Neural progenitor cell (in vitro differentiated cells): Measurements from ENCODE around the gene MTG2. TPM values are rescaled to one million over a fixed set of nuclear protein-coding genes. Genes with fewer than 3 reads are reported as not detected.

ENCODE experiments used
- DNase-seq: peaks from one replicate; pipeline ENCODE4 v3.0.0-alpha.2; 2016; ENCODE audit warnings: low spot score
- H2AFZ ChIP-seq: fragments of 200-600 bp; sonication (generic); replicated peaks from 2 replicates; pipeline ENCODE4 v1.6.1; 2016; ENCODE audit warnings: antibody characterized with exemption
- H3F3A ChIP-seq: fragments of 200-600 bp; sonication (generic); 2 replicates; pipeline ENCODE4 v1.6.1; 2016; ENCODE audit warnings: antibody characterized with exemption, low read depth
- H3K27ac ChIP-seq: fragments of 200-600 bp; sonication (generic); 2 replicates; pipeline ENCODE4 v1.5.1; 2016; ENCODE audit warnings: mild to moderate bottlenecking
- H3K27me3 ChIP-seq: fragments of 200-600 bp; sonication (generic); 2 replicates; pipeline ENCODE4 v1.6.1; 2016; ENCODE audit warnings: mild to moderate bottlenecking, moderate library complexity
- H3K36me3 ChIP-seq: fragments of 200-600 bp; sonication (generic); 2 replicates; pipeline ENCODE4 v1.5.1; 2016
- H3K4me1 ChIP-seq: fragments of 200-600 bp; sonication (generic); 2 replicates; pipeline ENCODE4 v1.6.1; 2016; ENCODE audit warnings: mixed run types
- H3K4me2 ChIP-seq: fragments of 200-600 bp; sonication (generic); 2 replicates; pipeline ENCODE4 v1.6.1; 2016
- H3K4me3 ChIP-seq: fragments of 200-600 bp; sonication (generic); 2 replicates; pipeline ENCODE4 v1.5.1; 2016
- H3K79me2 ChIP-seq: fragments of 200-600 bp; sonication (generic); 2 replicates; pipeline ENCODE4 v1.6.1; 2016; ENCODE audit warnings: low read depth
- H3K9ac ChIP-seq: fragments of 200-600 bp; sonication (generic); 2 replicates; pipeline ENCODE4 v1.6.1; 2016
- H3K9me3 ChIP-seq: fragments of 200-600 bp; sonication (generic); 2 replicates; pipeline ENCODE4 v1.5.1; 2016; ENCODE audit warnings: low read depth
- H4K20me1 ChIP-seq: fragments of 200-600 bp; sonication (generic); 2 replicates; pipeline ENCODE4 v1.6.1; 2016; ENCODE audit warnings: low read depth
- H3K27ac Mint-ChIP-seq: 3 replicates; pipeline ENCODE4 v1.8.0; 2021; ENCODE audit warnings: mixed read lengths
- H3K27me3 Mint-ChIP-seq: 2 replicates; pipeline ENCODE4 v1.8.0; 2022; ENCODE audit warnings: low read depth, mild to moderate bottlenecking, inconsistent platforms, moderate library complexity, mixed read lengths; ENCODE audit not compliant: insufficient read depth
- H3K36me3 Mint-ChIP-seq: 3 replicates; pipeline ENCODE4 v1.8.0; 2021; ENCODE audit warnings: mixed read lengths
- H3K4me1 Mint-ChIP-seq: 3 replicates; pipeline ENCODE4 v1.8.0; 2021; ENCODE audit warnings: mixed read lengths
- H3K4me3 Mint-ChIP-seq: 3 replicates; pipeline ENCODE4 v1.8.0; 2021; ENCODE audit warnings: mild to moderate bottlenecking, moderate library complexity, mixed read lengths
- H3K9me3 Mint-ChIP-seq: 3 replicates; pipeline ENCODE4 v1.8.0; 2020; ENCODE audit warnings: mixed read lengths
- EZH2 ChIP-seq: fragments of 200-600 bp; sonication (generic); IDR thresholded peaks from 2 replicates; pipeline ENCODE4 v1.6.1; 2017; ENCODE audit warnings: antibody characterized with exemption, mild to moderate bottlenecking, moderate library complexity
- EZH2phosphoT487 ChIP-seq: fragments of 200-600 bp; sonication (generic); IDR thresholded peaks from 2 replicates; pipeline ENCODE4 v1.6.1; 2017; ENCODE audit warnings: antibody characterized with exemption
- total RNA-seq: library from RNA; depleted of rRNA; stranded (reverse); fragments of >200 nt; gene quantifications from 2 replicates; pipeline ENCODE4 v1.2.3, GENCODE V29; 2015; ENCODE audit warnings: low replicate concordance
- TF ChIP-seq, protein P1 (sequence below): fragments of 200-600 bp; sonication (generic); IDR thresholded peaks from 2 replicates; pipeline ENCODE4 v1.5.1; 2017; ENCODE audit warnings: antibody characterized with exemption, mild to moderate bottlenecking

The MTG2 gene
- total RNA-seq, 1 donor from 2014 or later = 16.2 TPM

DNA sequence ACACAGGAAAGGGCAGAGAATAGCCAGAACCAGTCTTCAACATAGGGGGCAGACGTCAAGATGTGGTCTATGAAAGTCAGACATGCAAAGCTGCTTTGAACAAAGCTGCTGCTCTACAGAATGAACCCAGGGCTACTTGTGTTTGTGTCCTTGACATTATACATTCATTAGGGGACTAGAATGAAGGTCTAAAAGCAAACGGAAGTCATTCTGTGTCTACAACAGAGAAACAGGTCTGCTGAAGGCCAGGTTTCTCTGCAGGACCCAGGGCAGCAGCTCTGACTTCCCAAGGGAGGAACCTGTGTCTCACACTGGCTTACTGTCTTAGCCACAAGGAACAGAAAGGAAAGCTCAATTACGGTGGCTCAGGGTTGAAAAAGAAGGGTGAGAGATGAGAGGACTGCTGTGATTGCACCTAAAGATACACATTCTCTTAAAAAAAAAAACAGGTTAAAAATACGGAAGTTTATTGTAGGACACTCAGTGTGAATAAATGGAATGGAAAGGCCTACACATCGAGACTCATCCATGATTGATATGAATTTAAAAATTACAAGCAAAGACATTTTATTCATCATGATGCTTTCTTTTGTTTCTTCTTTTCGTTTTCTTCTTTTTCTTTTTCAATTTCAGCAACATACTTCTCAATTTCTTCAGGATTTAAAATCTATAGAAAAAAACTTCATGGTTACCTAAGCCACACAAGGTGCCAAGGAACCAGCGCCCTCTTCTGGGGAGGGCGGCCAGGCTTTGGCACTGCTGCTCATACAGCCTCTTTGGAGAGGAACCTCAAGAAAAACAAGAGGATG lies 46.3 kb upstream of the MTG2 start:
- H3K27ac Mint-ChIP-seq = peak overlapping the region; percentile 70
- H4K20me1 ChIP-seq = peaks cover 94% of the 10 kb centered on the region

DNA sequence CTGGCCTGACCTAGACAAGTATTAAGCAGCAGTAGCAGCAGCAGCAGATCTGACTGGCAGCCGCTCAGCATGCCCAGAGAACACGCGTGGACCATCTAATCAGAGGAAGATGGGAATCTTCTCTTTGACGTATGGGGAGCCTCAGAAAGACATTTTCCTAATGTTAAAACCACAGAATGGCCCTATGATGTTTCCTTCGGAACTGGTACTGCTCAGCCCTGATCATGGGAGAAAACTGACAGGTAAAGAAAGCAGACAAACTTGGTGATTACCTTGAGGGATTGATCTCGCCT lies 45.8 kb upstream of the MTG2 start:
- H4K20me1 ChIP-seq = peaks cover 94% of the 10 kb centered on the region

More for the DNA sequence above, 46.3 kb upstream of the MTG2 start:
- H3K27ac ChIP-seq = no peak overlapping the region
- no peaks in the 10 kb centered on the region for H3K27me3 ChIP-seq
- H3K36me3 ChIP-seq = peaks cover 8% of the 10 kb centered on the region
- peak; percentile 82 for DNase-seq
- Mint-ChIP-seq H3K4me3 (peak overlapping the region; percentile 1), H3K4me1 (peaks cover 11% of the 10 kb centered on the region), H3K9me3 (no peaks in the 10 kb centered on the region), H3K36me3 (peaks cover 35% of the 10 kb centered on the region), H3K27me3 (peaks cover 3% of the 10 kb centered on the region)
- H3F3A ChIP-seq = peaks cover 62% of the 10 kb centered on the region
- TF ChIP-seq, protein P1, sequence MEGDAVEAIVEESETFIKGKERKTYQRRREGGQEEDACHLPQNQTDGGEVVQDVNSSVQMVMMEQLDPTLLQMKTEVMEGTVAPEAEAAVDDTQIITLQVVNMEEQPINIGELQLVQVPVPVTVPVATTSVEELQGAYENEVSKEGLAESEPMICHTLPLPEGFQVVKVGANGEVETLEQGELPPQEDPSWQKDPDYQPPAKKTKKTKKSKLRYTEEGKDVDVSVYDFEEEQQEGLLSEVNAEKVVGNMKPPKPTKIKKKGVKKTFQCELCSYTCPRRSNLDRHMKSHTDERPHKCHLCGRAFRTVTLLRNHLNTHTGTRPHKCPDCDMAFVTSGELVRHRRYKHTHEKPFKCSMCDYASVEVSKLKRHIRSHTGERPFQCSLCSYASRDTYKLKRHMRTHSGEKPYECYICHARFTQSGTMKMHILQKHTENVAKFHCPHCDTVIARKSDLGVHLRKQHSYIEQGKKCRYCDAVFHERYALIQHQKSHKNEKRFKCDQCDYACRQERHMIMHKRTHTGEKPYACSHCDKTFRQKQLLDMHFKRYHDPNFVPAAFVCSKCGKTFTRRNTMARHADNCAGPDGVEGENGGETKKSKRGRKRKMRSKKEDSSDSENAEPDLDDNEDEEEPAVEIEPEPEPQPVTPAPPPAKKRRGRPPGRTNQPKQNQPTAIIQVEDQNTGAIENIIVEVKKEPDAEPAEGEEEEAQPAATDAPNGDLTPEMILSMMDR = peak; percentile 92
- TF ChIP-seq EZH2 = no peak
- no peak for TF ChIP-seq EZH2phosphoT487
- H3K9ac ChIP-seq = no peak overlapping the region
- H3K9me3 ChIP-seq = no peaks in the 10 kb centered on the region
- no peak overlapping the region for H2AFZ ChIP-seq
- H3K79me2 ChIP-seq = peaks cover 32% of the 10 kb centered on the region
- H3K4me2 ChIP-seq = no peak overlapping the region
- peaks cover 2% of the 10 kb centered on the region for H3K4me1 ChIP-seq
- no peak overlapping the region for H3K4me3 ChIP-seq

DNA sequence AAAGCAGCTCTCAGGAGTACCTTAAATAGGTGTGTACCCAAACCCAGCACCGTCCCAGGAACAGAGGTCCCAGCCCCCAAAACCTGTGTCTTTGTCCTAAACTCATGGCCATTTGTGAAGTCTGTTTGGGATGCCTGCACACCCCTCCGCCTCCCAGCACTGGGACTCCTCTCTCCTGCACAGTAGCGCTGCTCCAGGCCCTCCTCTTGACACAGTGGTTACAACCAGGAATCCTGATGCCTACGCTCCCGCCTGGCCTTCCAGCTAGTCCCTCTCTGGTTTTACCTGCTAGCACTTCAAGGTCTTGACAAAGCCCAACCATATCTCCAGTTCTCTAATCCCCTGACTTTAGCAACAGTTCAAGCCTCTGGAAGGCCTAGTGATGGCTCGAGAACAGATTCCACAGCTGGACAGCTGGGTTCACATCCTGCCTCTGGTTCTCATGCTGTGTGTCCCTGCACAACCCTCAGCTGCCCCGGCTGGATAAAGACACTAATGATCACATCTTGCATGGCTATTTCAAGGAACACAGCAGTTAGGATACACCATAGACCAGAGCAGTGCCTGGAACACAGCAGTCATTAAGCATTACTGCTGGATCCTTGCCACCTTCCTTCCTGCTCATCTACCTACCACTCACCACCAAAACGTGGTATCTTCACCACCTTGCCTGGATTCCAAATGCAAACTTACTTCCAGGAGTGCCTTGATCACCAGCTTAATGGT lies 45.2 kb upstream of the MTG2 start:
- H3K27ac ChIP-seq = no peak overlapping the region
- H3F3A ChIP-seq = peaks cover 58% of the 10 kb centered on the region
- DNase-seq = no peak
- peaks cover 29% of the 10 kb centered on the region for H3K36me3 Mint-ChIP-seq
- no peak overlapping the region for H3K27ac Mint-ChIP-seq
- no peak overlapping the region for H3K4me2 ChIP-seq
- TF ChIP-seq, protein P1 = no peak
- TF ChIP-seq EZH2phosphoT487 = no peak
- no peak for TF ChIP-seq EZH2
- H3K9me3 ChIP-seq = no peaks in the 10 kb centered on the region
- H3K4me3 ChIP-seq = no peak overlapping the region
- no peaks in the 10 kb centered on the region for H3K9me3 Mint-ChIP-seq
- peaks cover 20% of the 10 kb centered on the region for H3K4me1 Mint-ChIP-seq
- peaks cover 93% of the 10 kb centered on the region for H4K20me1 ChIP-seq
- H3K27me3 ChIP-seq = no peaks in the 10 kb centered on the region
- H2AFZ ChIP-seq = no peak overlapping the region
- H3K9ac ChIP-seq = no peak overlapping the region
- H3K27me3 Mint-ChIP-seq = peaks cover 7% of the 10 kb centered on the region
- H3K79me2 ChIP-seq = peaks cover 43% of the 10 kb centered on the region
- H3K36me3 ChIP-seq = peaks cover 8% of the 10 kb centered on the region
- peaks cover 8% of the 10 kb centered on the region for H3K4me1 ChIP-seq
- H3K4me3 Mint-ChIP-seq = peak overlapping the region; percentile 27

More for the DNA sequence above, 45.8 kb upstream of the MTG2 start:
- H3K4me3 ChIP-seq = no peak overlapping the region
- no peak overlapping the region for H3K27ac Mint-ChIP-seq
- H3K4me1 ChIP-seq = peaks cover 7% of the 10 kb centered on the region
- H3K4me3 Mint-ChIP-seq = no peak overlapping the region
- H3K36me3 ChIP-seq = peaks cover 8% of the 10 kb centered on the region
- H3K36me3 Mint-ChIP-seq = peaks cover 32% of the 10 kb centered on the region
- H2AFZ ChIP-seq = no peak overlapping the region
- peaks cover 37% of the 10 kb centered on the region for H3K79me2 ChIP-seq
- DNase-seq = no peak
- peaks cover 16% of the 10 kb centered on the region for H3K4me1 Mint-ChIP-seq
- no peaks in the 10 kb centered on the region for H3K9me3 Mint-ChIP-seq
- H3K27me3 Mint-ChIP-seq = peaks cover 5% of the 10 kb centered on the region
- no peaks in the 10 kb centered on the region for H3K27me3 ChIP-seq
- no peak overlapping the region for H3K9ac ChIP-seq
- no peak for TF ChIP-seq EZH2phosphoT487
- TF ChIP-seq, protein P1 = no peak
- TF ChIP-seq EZH2 = no peak
- no peak overlapping the region for H3K4me2 ChIP-seq
- no peak overlapping the region for H3K27ac ChIP-seq
- H3K9me3 ChIP-seq = no peaks in the 10 kb centered on the region
- H3F3A ChIP-seq = peaks cover 60% of the 10 kb centered on the region
